ENCODE measurements around the gene STX16.

Gene STX16

GRCh38 chr20:58656831-58657230 lies 5.7 kb downstream of the STX16 start:
- DNase-seq: no peak

DNA sequence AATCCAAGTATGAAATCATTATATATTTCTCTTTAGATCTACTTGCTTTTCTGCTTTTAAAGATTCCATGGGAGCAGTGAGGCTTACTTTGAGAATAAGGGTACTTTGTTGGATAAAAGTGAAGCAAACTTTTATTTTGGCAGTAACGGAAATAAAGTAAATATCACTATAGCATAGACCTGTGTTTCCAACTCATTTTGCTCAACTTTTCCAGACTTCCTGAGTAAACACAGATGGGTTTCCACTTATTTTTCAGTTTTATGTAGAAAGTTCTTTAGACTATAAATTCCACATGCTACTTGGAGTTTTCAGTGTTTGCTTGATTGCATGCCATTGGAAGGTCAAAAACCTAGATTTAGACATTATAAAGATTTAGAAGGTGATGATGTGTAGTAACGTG lies 6.2 kb downstream of the STX16 start:
- no peak for DNase-seq

DNA sequence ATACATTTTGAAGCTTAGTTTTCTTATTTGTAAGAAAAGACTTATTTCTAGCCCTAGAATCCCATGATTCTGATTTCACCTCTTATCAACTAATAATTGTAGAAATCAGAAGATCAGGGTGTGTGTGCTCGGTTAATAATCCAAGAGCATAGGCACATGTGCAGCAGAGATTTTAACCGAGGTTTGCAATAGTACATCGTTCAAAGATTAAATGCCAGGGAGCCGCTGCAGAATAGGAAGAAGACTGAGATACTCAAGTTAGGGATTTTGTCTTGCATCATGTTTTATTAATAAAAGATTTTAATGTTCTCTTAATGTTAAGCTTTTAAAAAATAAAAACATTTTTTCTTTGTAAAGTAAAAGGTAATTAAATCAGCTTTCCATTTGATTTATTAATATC lies 6.9 kb downstream of the STX16 start:
- DNase-seq: no peak

DNA sequence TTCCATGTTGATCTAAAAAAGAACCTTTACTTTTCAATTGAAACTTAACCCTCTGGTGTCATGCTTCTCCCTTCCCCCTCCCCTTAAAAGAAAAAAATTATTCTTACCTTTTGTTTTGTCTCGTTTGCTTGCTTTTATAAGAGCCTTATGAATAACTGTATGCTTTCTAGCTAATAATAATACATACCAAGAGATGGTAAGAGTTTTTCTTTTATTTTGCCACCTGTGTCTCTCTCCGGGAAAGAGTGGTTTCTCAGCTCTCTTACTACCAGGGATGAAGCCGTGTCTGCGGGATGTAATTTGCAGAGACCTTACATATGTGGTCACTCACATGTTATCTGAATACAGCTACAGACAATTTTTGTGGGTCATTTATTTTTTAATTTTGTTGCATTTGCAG lies 7.7 kb downstream of the STX16 start:
- no peak for DNase-seq

- no peak for DNase-seq
Observed at GRCh38 chr20:58659841-58660240, 8.8 kb downstream of the STX16 start.

- DNase-seq: no peak
Observed at GRCh38 chr20:58660855-58661597, 9.9 kb downstream of the STX16 start.

DNA sequence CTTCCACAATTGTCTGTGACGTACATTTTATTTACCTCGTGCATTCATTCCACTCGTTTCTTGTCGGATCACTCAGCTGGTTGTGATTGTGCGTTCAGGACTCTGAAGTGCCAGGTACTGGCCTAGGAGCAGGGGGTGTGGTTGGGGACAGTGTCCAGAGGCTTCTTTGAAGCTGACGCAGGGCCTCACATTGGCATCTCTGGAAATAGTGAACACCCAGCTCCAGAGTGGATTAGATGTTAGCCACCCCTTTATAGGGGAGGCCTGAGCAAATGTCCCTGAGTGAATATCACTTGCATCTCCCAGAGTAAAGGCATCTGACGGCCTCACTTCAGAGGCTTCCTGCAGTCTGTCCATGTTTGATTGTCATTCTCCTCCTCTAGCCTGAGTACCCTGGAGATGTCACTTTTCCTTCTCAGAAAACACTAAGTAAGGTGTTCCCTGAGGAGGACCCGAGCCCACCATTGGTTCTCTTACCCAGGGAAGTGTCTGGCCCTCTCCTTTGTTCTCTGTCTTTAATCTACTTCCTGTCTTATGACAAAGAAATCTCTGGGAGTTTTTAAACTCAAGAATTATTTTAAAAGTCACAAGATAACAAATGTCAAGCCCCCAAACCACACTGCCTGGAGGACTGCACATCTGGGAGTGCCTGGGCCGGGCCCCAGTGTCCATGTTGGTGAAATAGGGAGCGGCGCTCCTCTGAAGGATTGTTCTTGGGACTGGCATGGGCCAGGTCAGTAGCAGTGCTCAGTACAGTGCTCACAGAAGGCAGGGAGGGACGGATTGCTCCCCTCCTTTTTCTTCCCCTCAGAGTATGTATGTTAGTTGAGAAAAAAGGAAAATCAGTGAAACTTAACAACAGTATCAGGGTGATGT lies 10.8 kb downstream of the STX16 start:
- no peak for DNase-seq

DNA sequence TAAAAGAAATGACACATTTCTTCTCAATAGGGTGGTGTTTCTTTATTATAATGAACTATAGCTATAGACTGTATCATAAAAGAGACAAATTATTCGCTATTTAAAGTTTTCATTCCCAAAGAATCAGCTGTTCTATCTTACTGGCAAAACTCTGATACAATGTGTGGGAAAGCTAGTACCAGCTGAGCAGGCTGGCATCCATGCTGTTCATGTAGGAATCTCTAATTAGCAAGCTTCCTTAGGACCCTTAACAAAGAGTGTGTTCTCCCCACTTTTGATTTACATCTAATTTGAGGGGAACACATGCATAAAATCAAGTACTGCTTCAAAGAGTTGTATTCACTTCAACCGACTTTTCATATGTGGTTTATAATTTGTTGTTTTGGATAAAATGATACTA lies 13.2 kb downstream of the STX16 start:
- DNase-seq: no peak

GRCh38 chr20:58664883-58665282 lies 13.8 kb downstream of the STX16 start:
- no peak for DNase-seq

DNA sequence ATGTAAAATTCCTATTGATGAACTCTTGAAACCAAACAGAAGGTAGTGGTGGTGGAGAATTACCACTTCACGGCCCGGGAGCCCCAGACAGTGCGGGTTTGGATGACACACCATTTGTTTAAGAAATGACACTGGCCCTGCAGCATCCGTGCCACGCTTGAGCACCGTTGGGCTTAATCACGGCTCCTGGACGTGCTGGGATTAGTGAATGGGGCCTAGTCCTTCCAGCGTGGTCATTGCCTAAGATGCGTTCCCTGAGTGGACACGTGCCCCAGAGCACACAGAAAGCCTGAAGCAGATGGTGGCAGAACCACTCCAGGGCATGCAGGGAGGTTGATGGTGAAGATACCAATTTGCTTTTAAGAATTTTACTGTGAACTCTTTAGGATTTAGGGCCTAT lies 14.5 kb downstream of the STX16 start:
- no peak for DNase-seq

- no peak for DNase-seq
Observed at GRCh38 chr20:58666702-58667101, 15.6 kb downstream of the STX16 start.

GRCh38 chr20:58667975-58668374 lies 16.9 kb downstream of the STX16 start:
- DNase-seq: no peak

DNA sequence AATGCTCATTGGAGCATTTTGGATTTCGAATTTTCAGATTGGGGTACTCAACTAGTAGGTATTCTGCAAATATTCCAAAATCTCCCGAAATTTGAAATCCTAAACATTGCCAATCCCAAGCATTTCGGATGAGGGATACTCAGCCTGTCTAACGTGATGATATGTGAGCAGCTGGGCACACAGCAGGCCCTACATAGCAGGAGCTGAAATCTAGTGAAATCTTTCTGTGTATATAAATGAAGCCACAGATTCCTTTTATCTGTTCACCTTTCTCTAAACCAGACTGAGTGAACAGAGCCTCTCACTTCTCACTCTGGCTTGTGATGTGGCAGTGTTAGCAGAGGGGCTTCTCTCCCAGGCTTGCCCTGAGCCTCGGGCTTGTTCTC lies 17.8 kb downstream of the STX16 start:
- no peak for DNase-seq

DNA sequence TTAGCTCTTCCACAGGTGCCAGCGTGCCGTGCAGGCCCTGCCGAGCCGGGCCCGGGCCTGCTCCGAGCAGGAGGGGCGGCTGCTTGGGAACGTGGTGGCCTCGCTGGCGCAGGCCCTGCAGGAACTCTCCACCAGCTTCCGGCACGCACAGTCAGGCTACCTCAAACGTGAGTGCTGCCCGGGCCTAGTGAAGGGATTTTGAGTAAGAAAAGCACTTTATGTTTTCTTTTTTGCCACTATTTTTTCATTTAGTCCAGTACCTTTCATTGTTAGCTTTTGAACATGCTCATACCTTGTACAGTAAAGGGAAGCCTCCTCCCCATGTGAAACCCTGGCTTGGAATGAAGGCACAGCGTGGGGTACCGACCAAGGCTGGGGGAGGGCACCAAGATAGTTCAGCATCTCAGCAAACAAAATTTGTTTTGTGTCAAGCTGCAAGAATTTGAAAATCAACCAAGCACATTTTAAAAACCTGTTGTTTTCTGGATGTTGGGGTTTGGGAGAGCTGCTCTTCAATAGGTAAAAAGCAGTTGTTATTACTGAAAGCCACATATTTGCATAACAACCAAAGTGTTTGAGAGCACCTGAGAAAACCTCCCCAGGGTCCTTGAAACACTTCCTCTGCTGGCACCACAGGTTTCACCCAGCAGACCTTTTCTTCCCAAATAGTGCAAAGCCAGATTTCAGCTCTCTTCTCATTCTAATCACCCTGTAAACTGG lies 18.4 kb downstream of the STX16 start:
- DNase-seq: peak; percentile 25

DNA sequence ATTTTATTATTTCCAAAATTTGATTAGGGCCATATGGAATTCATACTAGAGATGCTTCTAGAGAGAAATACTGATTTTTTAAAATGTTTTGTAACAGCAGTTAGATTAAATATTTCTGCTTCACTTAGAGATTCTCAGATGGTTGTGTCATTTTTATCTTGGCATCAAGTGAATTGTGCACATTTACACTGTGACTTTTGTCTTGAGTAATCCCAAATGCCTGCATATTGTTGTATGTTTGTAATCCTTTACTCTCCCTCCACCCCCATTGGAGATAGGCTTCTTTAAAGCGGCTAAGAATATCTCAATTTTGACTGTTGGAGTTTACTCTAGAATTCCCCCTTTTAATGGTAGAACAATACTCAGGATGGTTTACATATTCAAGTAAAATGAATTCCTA lies 19.0 kb downstream of the STX16 start:
- DNase-seq: no peak

- DNase-seq: no peak
Observed at GRCh38 chr20:58670659-58671058, 19.6 kb downstream of the STX16 start.

- no peak for DNase-seq
Observed at GRCh38 chr20:58673119-58673518, 22.0 kb downstream of the STX16 start.

DNA sequence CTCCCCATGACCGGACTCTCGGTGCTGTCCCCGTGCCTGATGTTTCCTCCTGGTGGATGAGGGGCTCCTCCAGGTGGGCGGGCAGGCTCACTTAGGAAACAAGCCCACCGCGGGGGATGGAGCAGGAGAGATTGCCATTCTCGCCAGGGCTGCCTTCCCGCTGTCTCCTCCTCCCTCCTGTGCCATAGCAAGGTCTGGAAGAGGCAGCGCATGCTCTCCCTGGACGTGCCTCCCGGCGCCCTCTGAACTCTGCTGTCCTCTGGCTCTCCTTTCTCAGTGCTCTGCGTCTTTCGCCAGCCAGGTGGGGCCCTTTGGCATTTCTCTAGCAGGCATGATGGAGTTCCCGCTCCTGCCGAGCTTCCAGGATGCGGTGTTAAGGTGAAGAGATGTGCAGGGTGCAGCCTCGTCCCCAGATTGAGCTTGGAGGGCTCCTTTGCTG lies 24.1 kb downstream of the STX16 start:
- no peak for DNase-seq

- DNase-seq: no peak
Observed at GRCh38 chr20:58675641-58676040, 24.6 kb downstream of the STX16 start.

DNA sequence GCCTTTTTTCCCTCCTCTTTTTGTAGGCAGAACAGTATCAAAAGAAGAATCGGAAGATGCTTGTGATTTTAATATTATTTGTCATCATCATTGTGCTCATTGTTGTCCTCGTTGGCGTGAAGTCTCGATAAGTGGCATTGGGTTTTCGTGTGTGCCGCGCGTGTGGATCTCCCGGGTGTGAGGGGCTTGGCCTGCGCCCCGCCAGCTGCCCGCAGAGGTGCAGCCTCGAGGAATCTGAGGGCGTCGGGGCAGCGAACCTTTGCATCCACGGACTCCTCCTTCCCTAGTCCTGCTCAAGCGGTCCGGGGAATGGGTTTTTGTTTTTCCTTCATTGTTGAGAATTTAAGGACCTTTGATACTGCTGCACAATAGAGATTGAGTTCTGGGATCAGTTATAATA lies 25.1 kb downstream of the STX16 start:
- no peak for DNase-seq

DNA sequence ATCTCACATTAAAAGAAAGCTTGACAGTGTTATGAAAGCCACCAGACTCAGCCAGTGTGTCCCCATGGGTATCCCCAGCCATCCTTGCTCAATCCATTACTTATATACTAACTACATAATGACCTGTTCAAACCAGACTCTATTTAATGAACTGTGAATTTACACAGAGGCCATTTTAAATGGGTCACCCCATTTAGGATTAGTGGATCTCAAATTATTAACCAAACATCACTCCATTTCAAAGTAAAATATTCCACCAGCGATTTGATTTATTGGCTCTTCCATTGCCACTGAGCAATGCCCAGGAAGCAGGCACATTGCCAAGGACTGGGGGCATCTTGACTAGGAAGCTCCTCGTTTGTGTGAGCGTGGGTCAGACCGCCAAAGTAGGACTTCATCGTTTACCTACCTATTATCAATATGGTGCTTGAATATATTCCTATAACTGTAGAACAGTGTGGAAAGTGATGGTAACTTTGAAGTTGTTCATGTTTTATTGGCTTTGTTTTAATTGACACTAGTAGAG lies 26.1 kb downstream of the STX16 start:
- DNase-seq: no peak

DNA sequence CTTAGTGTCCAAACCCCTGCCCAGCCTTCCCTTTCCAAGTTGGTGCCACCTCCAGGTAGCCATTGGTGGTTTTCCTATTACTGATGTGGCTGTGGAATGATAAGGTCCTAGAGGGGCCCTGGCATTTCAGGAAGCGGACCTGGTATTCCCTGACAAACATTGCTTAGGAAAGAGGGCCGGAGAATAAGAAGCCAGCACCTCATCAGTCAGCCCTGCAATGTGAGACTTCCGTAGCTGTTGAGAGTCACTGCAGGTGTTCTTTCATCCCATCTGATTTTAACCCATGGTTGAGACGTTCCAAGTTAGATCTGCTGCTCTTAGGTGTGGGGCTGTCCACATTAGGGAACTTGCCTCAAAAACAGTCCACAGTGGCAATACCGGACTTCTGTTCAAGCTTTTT lies 26.7 kb downstream of the STX16 start:
- no peak for DNase-seq

- DNase-seq: no peak
Observed at GRCh38 chr20:58678806-58679205, 27.7 kb downstream of the STX16 start.
